Mucosa of rectum (tissue), 2 donors: Measurements from ENCODE around the gene CREB3.

ENCODE experiments used
- H3K27ac ChIP-seq, 2 donors: one replicate each; pipeline ENCODE4 v1.7.0; 2013; ENCODE audit warnings: inconsistent platforms in 2 of 2, low read depth in 2 of 2, low read length in 2 of 2
- H3K27me3 ChIP-seq, 2 donors: one replicate each; pipeline ENCODE4 v1.7.0; 2013; ENCODE audit warnings: low read length in 2 of 2; ENCODE audit not compliant: control insufficient read depth in 2 of 2, insufficient read depth in 2 of 2
- H3K36me3 ChIP-seq, 2 donors: one replicate each; pipeline ENCODE4 v1.7.0; 2013; ENCODE audit warnings: low read length in 2 of 2; ENCODE audit not compliant: control insufficient read depth in 2 of 2, insufficient read depth in 2 of 2
- H3K4me1 ChIP-seq, 2 donors: one replicate each; pipeline ENCODE4 v1.7.0; 2013; ENCODE audit warnings: low read length in 2 of 2, mild to moderate bottlenecking in 1 of 2; ENCODE audit not compliant: control insufficient read depth in 2 of 2, insufficient read depth in 2 of 2
- H3K4me3 ChIP-seq, 2 donors: one replicate each; pipeline ENCODE4 v1.7.0; 2013; ENCODE audit warnings: low read length in 2 of 2
- H3K9ac ChIP-seq, 2 donors: one replicate each; pipeline ENCODE4 v1.7.0; 2013; ENCODE audit warnings: low read length in 2 of 2, low read depth in 1 of 2, mild to moderate bottlenecking in 1 of 2
- H3K9me3 ChIP-seq, 2 donors: one replicate each; pipeline ENCODE4 v1.7.0; 2013; ENCODE audit warnings: low read length in 2 of 2; ENCODE audit not compliant: control insufficient read depth in 2 of 2
- donor health status: healthy.
- donor health status: Normal muscosa, but diverticular disease.

Gene CREB3

DNA sequence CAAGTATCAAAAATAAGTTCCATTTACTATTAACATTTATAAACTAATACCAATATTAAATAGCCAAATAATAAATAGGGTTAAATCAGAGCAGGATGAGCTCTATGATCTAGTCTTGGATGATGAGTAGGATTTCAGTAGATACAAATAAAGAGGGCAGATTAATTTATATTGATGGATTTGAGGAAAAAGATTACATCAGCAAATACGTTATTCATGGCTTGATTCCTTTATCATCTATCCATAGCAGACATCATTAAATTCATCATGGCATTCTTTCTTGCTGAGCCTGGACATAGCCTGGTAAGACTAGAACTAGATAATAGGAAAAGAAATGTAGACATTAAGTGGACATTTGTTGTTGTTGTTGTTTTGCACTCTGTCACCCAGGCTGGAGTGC lies 35.0 kb downstream of the CREB3 start:
- Histone ChIP-seq H3K36me3 (no peaks in the 10 kb centered on the region), H3K9me3 (no peaks in the 10 kb centered on the region), H3K9ac (no peak overlapping the region), H3K4me3 (no peak overlapping the region), H3K4me1 (peaks cover 19 to 20% of the 10 kb centered on the region in 2 donors), H3K27me3 (no peaks in the 10 kb centered on the region), H3K27ac (no peak overlapping the region)

DNA sequence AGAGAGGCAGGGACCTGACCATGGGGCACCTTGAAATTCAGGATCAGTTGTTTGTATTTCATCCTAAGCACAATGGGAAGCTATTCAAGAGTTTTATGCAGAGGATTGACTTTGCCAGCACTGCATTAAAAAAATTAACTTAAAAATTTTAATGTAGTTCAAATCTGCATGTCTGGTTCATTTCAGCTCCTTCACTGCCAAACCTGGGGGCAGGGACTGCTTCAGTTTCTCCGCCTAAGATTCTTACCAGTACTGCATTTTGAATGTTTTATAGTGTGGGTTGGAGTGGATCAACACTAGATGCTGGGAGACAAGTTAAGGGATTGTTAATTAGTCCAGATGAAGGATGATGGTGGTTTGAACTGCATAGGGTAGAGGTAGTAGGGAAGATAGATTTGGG lies 37.3 kb downstream of the CREB3 start:
- Histone ChIP-seq H3K9me3 (no peaks in the 10 kb centered on the region), H3K36me3 (no peaks in the 10 kb centered on the region), H3K9ac (no peak overlapping the region), H3K4me1 (peaks cover 19 to 20% of the 10 kb centered on the region in 2 donors), H3K27ac (no peak overlapping the region), H3K4me3 (no peak overlapping the region), H3K27me3 (no peaks in the 10 kb centered on the region)

DNA sequence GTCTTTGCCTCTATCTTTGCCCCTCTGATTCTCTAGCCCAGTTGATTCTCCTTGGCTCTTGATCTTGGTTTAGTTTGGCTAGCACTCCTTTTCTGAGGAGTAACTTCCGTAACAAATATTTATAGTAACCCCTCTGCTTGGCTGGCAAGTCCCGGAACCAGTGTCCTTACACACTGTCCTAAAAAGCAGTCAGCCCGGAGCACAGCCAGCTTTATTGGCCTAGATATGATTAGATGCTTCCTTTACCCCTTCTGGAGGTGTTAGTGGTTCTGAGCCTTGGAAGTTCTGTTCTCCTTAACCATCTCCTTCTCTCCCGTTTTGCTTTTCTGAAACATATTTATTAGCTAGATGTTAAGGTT lies 38.6 kb downstream of the CREB3 start:
- Histone ChIP-seq H3K9ac (peak overlapping the region in 1 of 2 donors; percentile 48), H3K9me3 (no peaks in the 10 kb centered on the region), H3K4me3 (peak overlapping the region in 1 of 2 donors; percentile 13), H3K27ac (peak overlapping the region; percentile 61 to 62), H3K4me1 (peaks cover 19 to 20% of the 10 kb centered on the region in 2 donors), H3K27me3 (no peaks in the 10 kb centered on the region), H3K36me3 (no peaks in the 10 kb centered on the region)

DNA sequence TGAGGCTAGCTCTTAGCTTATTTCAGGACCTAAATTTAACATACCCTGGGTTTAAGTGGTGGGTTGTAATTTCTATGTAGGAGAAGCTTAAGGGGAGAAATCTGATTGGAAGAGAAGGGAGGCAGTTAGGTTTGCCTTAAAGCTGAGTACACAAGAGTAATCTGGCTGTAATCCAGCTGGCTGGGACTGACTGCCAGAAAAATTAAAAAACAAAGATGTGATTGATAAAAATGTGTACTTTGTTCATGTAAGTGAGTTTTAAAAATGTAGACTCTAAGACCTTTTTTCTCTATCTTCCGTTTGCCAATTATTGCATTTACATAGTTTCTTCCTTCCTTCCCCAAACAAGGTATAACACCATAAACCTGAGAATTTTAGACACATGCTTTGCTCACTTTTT lies 39.1 kb downstream of the CREB3 start:
- Histone ChIP-seq H3K36me3 (no peaks in the 10 kb centered on the region), H3K27me3 (no peaks in the 10 kb centered on the region), H3K9me3 (no peaks in the 10 kb centered on the region), H3K9ac (peak overlapping the region in 1 of 2 donors; percentile 48), H3K4me1 (peaks cover 19 to 20% of the 10 kb centered on the region in 2 donors), H3K27ac (peak overlapping the region; percentile 61 to 62), H3K4me3 (peak overlapping the region in 1 of 2 donors; percentile 13)

DNA sequence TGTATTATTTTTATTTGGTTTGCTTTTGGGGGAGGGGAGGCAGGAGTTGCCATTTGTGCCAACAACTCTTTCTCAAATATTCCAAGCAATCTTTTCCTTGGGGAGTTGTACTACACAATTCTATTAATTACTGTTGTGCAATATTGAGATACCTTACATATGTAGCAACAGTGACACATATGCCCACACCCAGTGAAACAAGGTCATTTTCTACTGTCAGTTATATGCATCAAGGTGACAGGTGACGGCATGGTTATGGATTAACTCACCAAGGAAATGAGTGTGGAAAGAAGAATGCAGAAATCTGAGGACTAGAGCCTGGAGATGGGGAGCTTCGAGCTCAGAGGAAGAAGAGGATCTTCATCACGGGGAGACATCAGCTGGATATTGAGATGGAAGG lies 39.5 kb downstream of the CREB3 start:
- Histone ChIP-seq H3K4me3 (peak overlapping the region in 1 of 2 donors; percentile 4), H3K27ac (peak overlapping the region; percentile 61 to 62), H3K9ac (peak overlapping the region in 1 of 2 donors; percentile 48), H3K27me3 (no peaks in the 10 kb centered on the region), H3K4me1 (peaks cover 19 to 20% of the 10 kb centered on the region in 2 donors), H3K9me3 (no peaks in the 10 kb centered on the region), H3K36me3 (no peaks in the 10 kb centered on the region)

DNA sequence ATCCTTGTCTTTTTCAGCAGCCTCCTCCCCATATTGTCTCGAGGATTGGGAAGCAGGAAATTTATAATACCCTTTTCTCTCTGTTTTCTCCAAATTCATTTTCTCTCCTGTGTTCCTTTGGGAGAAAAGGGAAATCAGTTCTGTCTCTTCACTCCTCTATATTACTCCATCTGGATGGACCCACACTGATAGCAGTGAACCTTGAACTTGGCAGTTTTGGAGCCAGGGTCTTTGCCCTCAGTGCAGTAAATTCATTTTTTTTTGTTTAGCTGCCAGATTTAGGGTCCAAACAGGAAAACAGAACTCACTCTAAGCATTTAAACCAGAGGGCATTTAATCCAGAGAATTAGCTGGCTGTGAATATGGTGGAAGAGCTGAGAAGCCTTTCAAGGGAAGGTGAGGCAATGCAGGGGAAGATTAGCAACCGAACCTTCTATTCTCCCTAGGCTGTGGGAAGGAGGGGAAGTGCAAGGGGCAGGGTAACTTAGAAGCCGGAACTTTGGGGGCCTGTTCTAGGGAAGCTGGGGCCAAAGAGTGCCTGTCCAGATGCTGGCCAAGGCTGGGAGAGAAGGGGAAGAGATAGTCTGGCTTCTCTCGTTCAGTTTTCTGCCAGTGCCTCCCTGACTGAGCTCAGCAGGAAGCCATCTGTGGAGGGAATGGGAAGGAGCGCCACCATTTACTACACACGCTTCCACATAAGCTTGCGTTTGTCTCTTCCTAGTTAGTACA lies 42.6 kb downstream of the CREB3 start:
- Histone ChIP-seq H3K9me3 (no peaks in the 10 kb centered on the region), H3K27me3 (no peaks in the 10 kb centered on the region), H3K9ac (no peak overlapping the region), H3K4me1 (peaks cover 19 to 20% of the 10 kb centered on the region in 2 donors), H3K27ac (no peak overlapping the region), H3K36me3 (no peaks in the 10 kb centered on the region), H3K4me3 (no peak overlapping the region)

- no peaks in the 10 kb centered on the region for H3K36me3 ChIP-seq
- no peak overlapping the region for H3K9ac ChIP-seq
- H3K4me3 ChIP-seq: no peak overlapping the region
- no peaks in the 10 kb centered on the region for H3K9me3 ChIP-seq
- no peaks in the 10 kb centered on the region for H3K27me3 ChIP-seq
- H3K27ac ChIP-seq: no peak overlapping the region
- peaks cover 12 to 13% of the 10 kb centered on the region in 2 donors for H3K4me1 ChIP-seq
Observed at GRCh38 chr9:35776018-35776417, 43.6 kb downstream of the CREB3 start.

DNA sequence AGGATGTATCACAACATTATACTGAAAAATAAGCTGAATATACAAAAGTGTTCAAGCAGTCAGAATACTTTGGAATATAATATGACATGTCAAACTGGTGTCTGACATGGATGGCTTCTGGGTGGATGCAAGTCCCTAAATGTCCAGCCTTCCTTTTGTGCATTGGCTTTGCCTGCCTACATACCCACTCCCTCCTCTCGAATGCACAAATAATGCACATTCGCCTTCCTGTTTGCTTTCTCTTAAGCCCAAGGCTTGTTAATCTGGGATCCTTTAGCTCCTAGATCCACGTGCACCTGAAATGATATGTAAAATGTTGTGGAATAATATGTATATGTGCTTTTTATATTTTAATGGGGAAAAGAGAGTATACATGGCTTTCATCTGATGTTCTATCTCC lies 46.0 kb downstream of the CREB3 start:
- Histone ChIP-seq H3K27me3 (no peaks in the 10 kb centered on the region), H3K36me3 (peaks cover 0 to 3% of the 10 kb centered on the region in 2 donors), H3K4me1 (no peaks in the 10 kb centered on the region), H3K9me3 (no peaks in the 10 kb centered on the region), H3K9ac (no peak overlapping the region), H3K27ac (no peak overlapping the region), H3K4me3 (no peak overlapping the region)

DNA sequence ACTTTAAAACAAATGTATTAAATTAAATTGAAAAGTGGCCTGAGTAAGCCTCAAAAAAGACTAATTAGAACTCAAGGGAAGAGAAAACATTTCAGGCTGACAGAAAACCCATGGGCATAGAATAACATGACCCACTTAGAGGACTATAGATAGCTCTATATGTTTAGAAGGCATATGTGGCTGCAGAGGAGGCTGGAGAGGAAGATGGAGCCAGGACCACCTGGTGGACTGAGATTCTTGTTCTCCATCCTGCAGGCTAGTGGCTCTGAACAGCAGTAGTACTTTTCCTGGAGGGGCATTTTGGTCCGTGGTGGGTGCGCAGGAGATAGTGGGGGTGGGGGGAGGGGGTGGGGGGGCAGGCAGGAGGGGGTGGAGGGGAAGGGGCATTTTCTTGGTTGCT lies 48.6 kb downstream of the CREB3 start:
- no peak overlapping the region for H3K9ac ChIP-seq
- no peaks in the 10 kb centered on the region for H3K9me3 ChIP-seq
- peaks cover 0 to 6% of the 10 kb centered on the region in 2 donors for H3K36me3 ChIP-seq
- no peaks in the 10 kb centered on the region for H3K27me3 ChIP-seq
- no peak overlapping the region for H3K4me3 ChIP-seq
- no peak overlapping the region for H3K27ac ChIP-seq
- H3K4me1 ChIP-seq: no peaks in the 10 kb centered on the region

- H3K9ac ChIP-seq: no peak overlapping the region
- no peaks in the 10 kb centered on the region for H3K9me3 ChIP-seq
- no peaks in the 10 kb centered on the region for H3K27me3 ChIP-seq
- H3K4me1 ChIP-seq: no peaks in the 10 kb centered on the region
- H3K36me3 ChIP-seq: peaks cover 0 to 6% of the 10 kb centered on the region in 2 donors
- no peak overlapping the region for H3K4me3 ChIP-seq
- no peak overlapping the region for H3K27ac ChIP-seq
Observed at GRCh38 chr9:35783418-35783817, 51.0 kb downstream of the CREB3 start.
